Brain pericyte (primary cell): Measurements from ENCODE around the gene PNMA6E.

Experiments used
- DNase-seq: peaks from one replicate; pipeline ENCODE4 v3.0.0-alpha.2; 2012; ENCODE audit warnings: low read depth, low spot score

PNMA6E gene

DNA sequence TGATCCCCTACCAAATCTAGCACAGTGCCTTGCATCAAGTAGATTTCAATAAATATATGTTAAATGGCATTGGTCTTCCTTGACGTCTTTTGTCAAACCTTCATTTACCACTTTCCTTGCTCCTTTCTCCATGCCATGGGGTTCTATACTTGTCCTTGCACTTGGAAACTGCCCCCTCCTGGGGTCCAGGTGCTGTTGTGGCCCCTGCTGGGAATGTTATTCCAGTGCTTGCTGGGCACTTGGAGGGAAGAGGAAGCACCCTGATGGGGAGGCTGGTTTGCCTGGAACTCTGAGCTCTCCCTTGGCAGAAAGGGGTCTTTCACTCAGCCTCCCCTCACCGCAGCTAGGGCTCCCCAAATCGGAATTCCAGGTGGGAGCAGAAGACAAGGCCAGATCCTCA, 48.3 kb downstream of the PNMA6E start:
- DNase-seq, result no peak

- no peak for DNase-seq
Observed at GRCh38 chrX:153351981-153352380, 49.2 kb downstream of the PNMA6E start.

GRCh38 chrX:153349952-153350351, 51.2 kb downstream of the PNMA6E start:
- DNase-seq, result no peak

DNA sequence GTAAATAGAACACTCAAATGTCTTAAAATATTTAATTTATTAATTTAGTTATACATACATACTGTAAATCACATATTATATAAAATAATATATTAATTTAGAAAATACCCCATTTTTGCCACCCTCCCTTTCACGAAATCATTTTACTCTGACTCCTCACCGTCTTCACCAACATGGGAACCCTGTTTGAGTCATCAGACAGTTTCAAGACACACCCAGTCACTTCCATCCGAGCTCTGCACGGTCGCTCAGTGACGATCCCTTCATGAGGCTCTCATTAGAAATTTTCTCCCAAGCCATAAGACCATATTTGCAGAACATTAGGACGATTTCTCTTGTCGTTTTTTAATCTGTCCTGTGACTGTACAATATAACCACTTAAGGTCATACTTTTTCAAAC, 52.7 kb downstream of the PNMA6E start:
- DNase-seq, result no peak

DNA sequence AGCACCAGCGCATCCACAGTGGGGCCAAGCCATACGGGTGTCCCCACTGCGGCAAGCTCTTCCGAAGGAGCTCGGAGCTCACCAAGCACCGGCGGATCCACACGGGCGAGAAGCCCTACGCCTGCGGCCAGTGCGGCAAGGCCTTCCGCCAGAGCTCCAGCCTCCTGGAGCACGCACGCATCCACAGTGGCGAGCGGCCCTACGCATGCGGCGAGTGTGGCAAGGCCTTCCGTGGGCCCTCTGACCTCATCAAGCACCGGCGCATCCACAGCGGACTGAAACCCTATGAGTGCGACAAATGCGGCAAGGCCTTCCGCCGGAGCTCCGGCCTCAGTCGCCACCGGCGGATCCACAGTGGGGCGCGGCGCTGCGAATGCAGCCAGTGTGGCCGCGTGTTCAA, 53.6 kb downstream of the PNMA6E start:
- no peak for DNase-seq
